ENCODE measurements around the gene SYT12.

SYT12 gene

DNA sequence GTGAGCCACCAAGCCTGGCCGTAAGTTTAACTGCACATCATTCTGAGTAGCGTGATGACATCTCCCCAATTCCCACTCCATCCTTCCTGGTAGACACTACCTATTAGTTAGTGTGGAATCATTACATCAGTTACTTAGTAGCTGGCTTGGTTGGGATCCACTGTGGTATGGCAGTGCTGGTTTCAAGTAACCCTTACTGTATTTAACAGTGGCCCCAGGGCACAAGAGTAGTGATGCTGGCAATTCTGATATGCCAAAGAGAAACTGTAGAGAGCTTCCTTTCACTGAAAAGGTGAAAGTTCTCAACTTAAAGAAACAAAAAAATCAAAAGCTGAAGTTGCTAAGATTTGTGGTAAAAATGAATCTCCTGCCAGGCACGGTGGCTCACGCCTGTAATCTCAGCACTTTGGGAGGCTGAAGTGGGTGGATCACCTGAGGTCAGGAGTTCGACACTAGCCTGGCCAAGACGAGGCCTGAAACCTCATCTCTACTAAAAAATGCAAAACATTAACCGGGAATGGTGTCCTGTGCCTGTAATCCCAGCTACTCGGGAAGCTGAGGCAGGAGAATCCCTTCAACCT lies 60.9 kb downstream of the SYT12 start:
- no peak overlapping the region for H3K23ac ChIP-seq (ENCODE audit: low read length)
- WGBS (ENCODE audit: extremely low coverage, insufficient coverage, low lambda C conversion rate): no CpG with 5 or more reads among the region's 8 CpGs
- no peak overlapping the region for H3K56ac ChIP-seq (ENCODE audit: low read length)
- H3K4me3 ChIP-seq (ENCODE audit: low read length): no peak overlapping the region
- H3K9ac ChIP-seq (ENCODE audit: low read length): no peak overlapping the region
- no peak overlapping the region for H3K27ac ChIP-seq (ENCODE audit: low read depth, low read length)
- no peak overlapping the region for H2BK5ac ChIP-seq (ENCODE audit: low read length)
- H3K18ac ChIP-seq (ENCODE audit: low read length): no peak overlapping the region
- H3K27me3 ChIP-seq (ENCODE audit: insufficient read depth, low read length, poor library complexity): no peaks in the 10 kb centered on the region
- no peaks in the 10 kb centered on the region for H3K79me2 ChIP-seq (ENCODE audit: control insufficient read depth, insufficient read depth, low read length)
- no peak overlapping the region for H3K4ac ChIP-seq (ENCODE audit: low read depth, low read length)
- no peak overlapping the region for H4K8ac ChIP-seq (ENCODE audit: low read depth, low read length)
- H4K5ac ChIP-seq (ENCODE audit: low read length): no peak overlapping the region
- no peak overlapping the region for H2BK15ac ChIP-seq (replicated peaks; ENCODE audit: low read depth)
- no peak for DNase-seq
- H3K36me3 ChIP-seq (ENCODE audit: control insufficient read depth, insufficient read depth, low read length): no peaks in the 10 kb centered on the region
- H3K79me1 ChIP-seq (ENCODE audit: low read length): no peaks in the 10 kb centered on the region
- no peak overlapping the region for H2BK120ac ChIP-seq (ENCODE audit: low read depth, low read length)
- H3K4me2 ChIP-seq (ENCODE audit: low read length): no peak overlapping the region
- H2AK5ac ChIP-seq (ENCODE audit: low read length): no peak overlapping the region
- no peaks in the 10 kb centered on the region for H3K4me1 ChIP-seq (ENCODE audit: control insufficient read depth, low read depth, low read length)

DNA sequence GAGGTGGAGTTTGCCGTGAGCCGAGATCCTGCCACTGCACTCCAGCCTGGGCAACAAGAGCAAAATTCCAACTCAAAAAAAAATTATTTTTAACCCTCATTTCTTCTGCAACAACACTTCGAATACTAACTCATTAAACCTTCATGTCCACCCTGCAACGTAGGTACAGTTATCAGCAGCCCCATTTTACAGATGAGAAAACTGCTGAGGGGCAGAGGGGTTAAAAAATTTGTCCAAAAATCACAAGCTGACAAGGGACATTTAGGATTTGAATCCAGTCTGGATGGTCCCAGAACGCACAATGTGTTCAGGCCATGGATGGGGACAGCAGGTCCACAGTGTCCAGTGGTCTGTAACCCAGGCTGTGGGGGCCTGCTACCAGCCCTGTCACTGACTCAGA lies 62.7 kb downstream of the SYT12 start:
- Histone ChIP-seq H3K36me3 (ENCODE audit: control insufficient read depth, insufficient read depth, low read length) (no peaks in the 10 kb centered on the region), H3K9ac (ENCODE audit: low read length) (no peak overlapping the region), H3K79me2 (ENCODE audit: control insufficient read depth, insufficient read depth, low read length) (no peaks in the 10 kb centered on the region), H2BK5ac (ENCODE audit: low read length) (no peak overlapping the region), H4K8ac (ENCODE audit: low read depth, low read length) (no peak overlapping the region), H3K4me2 (ENCODE audit: low read length) (no peak overlapping the region), H3K27ac (ENCODE audit: low read depth, low read length) (no peak overlapping the region), H3K4me1 (ENCODE audit: control insufficient read depth, low read depth, low read length) (no peaks in the 10 kb centered on the region), H3K4ac (ENCODE audit: low read depth, low read length) (no peak overlapping the region), H3K79me1 (ENCODE audit: low read length) (no peaks in the 10 kb centered on the region), H2AK5ac (ENCODE audit: low read length) (no peak overlapping the region), H4K5ac (ENCODE audit: low read length) (no peak overlapping the region), H3K27me3 (ENCODE audit: insufficient read depth, low read length, poor library complexity) (no peaks in the 10 kb centered on the region), H3K56ac (ENCODE audit: low read length) (no peak overlapping the region), H2BK120ac (ENCODE audit: low read depth, low read length) (no peak overlapping the region), H3K18ac (ENCODE audit: low read length) (no peak overlapping the region), H3K4me3 (ENCODE audit: low read length) (no peak overlapping the region), H2BK15ac (replicated peaks; ENCODE audit: low read depth) (no peak overlapping the region), H3K23ac (ENCODE audit: low read length) (no peak overlapping the region)
- 100% methylated on average over 2 of the region's 5 CpGs for WGBS (ENCODE audit: extremely low coverage, insufficient coverage, low lambda C conversion rate)
- no peak for DNase-seq

DNA sequence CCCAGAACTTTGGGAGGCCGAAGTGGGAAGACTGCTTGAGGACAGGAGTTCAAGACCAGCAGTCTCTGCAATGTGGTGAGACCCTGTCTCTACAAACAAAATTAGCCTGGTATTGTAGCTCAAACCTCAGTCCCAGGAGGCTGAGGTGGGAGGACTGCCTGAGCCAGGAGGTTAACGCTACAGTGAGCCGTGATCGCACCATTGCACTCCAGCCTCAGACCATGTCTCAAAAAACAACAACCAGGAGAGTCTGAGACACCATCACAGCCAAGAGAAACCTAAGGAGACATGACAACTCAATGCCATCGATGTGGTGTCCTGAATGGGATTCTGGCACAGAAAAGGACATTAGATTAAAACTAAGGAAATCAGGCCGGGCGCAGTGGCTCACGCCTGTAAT lies 67.8 kb downstream of the SYT12 start:
- Histone ChIP-seq H3K4me2 (ENCODE audit: low read length) (no peak overlapping the region), H3K36me3 (ENCODE audit: control insufficient read depth, insufficient read depth, low read length) (no peaks in the 10 kb centered on the region), H3K4me3 (ENCODE audit: low read length) (no peak overlapping the region), H3K18ac (ENCODE audit: low read length) (no peak overlapping the region), H3K23ac (ENCODE audit: low read length) (no peak overlapping the region), H3K79me2 (ENCODE audit: control insufficient read depth, insufficient read depth, low read length) (no peaks in the 10 kb centered on the region), H3K4ac (ENCODE audit: low read depth, low read length) (no peak overlapping the region), H2BK15ac (replicated peaks; ENCODE audit: low read depth) (no peak overlapping the region), H3K56ac (ENCODE audit: low read length) (no peak overlapping the region), H2BK120ac (ENCODE audit: low read depth, low read length) (no peak overlapping the region), H3K27ac (ENCODE audit: low read depth, low read length) (no peak overlapping the region), H2BK5ac (ENCODE audit: low read length) (no peak overlapping the region), H4K5ac (ENCODE audit: low read length) (no peak overlapping the region), H2AK5ac (ENCODE audit: low read length) (no peak overlapping the region), H3K79me1 (ENCODE audit: low read length) (no peaks in the 10 kb centered on the region), H3K9ac (ENCODE audit: low read length) (no peak overlapping the region), H3K4me1 (ENCODE audit: control insufficient read depth, low read depth, low read length) (no peaks in the 10 kb centered on the region), H4K8ac (ENCODE audit: low read depth, low read length) (no peak overlapping the region), H3K27me3 (ENCODE audit: insufficient read depth, low read length, poor library complexity) (no peaks in the 10 kb centered on the region)
- DNase-seq: no peak
- no CpG with 5 or more reads among the region's 8 CpGs for WGBS (ENCODE audit: extremely low coverage, insufficient coverage, low lambda C conversion rate)

DNA sequence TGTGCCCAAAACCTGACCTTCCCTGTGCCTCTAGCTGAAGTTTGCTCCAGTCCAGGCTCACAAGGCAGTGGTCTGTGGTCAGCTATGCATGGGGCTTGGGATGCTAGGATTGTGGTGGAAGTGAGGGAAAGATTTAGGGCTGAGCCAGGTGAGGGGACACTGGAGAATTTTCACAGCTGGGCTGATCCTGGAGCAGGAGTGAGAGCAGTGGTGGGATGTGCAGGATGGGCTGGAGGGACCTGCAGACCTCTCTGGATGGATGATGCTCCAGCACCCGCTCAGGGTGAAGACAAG lies 72.2 kb downstream of the SYT12 start:
- H3K9ac ChIP-seq (ENCODE audit: low read length): no peak overlapping the region
- H2AK5ac ChIP-seq (ENCODE audit: low read length): no peak overlapping the region
- no peaks in the 10 kb centered on the region for H3K27me3 ChIP-seq (ENCODE audit: insufficient read depth, low read length, poor library complexity)
- H3K56ac ChIP-seq (ENCODE audit: low read length): no peak overlapping the region
- H3K79me1 ChIP-seq (ENCODE audit: low read length): no peaks in the 10 kb centered on the region
- H3K36me3 ChIP-seq (ENCODE audit: control insufficient read depth, insufficient read depth, low read length): no peaks in the 10 kb centered on the region
- H4K5ac ChIP-seq (ENCODE audit: low read length): no peak overlapping the region
- no peak overlapping the region for H3K4me2 ChIP-seq (ENCODE audit: low read length)
- H2BK5ac ChIP-seq (ENCODE audit: low read length): no peak overlapping the region
- no peak overlapping the region for H2BK120ac ChIP-seq (ENCODE audit: low read depth, low read length)
- no CpG with 5 or more reads among the region's 1 CpG for WGBS (ENCODE audit: extremely low coverage, insufficient coverage, low lambda C conversion rate)
- H3K27ac ChIP-seq (ENCODE audit: low read depth, low read length): no peak overlapping the region
- H4K8ac ChIP-seq (ENCODE audit: low read depth, low read length): no peak overlapping the region
- H3K18ac ChIP-seq (ENCODE audit: low read length): no peak overlapping the region
- H2BK15ac ChIP-seq (replicated peaks; ENCODE audit: low read depth): no peak overlapping the region
- H3K4me3 ChIP-seq (ENCODE audit: low read length): no peak overlapping the region
- no peaks in the 10 kb centered on the region for H3K4me1 ChIP-seq (ENCODE audit: control insufficient read depth, low read depth, low read length)
- H3K79me2 ChIP-seq (ENCODE audit: control insufficient read depth, insufficient read depth, low read length): no peaks in the 10 kb centered on the region
- DNase-seq: no peak
- no peak overlapping the region for H3K4ac ChIP-seq (ENCODE audit: low read depth, low read length)
- H3K23ac ChIP-seq (ENCODE audit: low read length): no peak overlapping the region

DNA sequence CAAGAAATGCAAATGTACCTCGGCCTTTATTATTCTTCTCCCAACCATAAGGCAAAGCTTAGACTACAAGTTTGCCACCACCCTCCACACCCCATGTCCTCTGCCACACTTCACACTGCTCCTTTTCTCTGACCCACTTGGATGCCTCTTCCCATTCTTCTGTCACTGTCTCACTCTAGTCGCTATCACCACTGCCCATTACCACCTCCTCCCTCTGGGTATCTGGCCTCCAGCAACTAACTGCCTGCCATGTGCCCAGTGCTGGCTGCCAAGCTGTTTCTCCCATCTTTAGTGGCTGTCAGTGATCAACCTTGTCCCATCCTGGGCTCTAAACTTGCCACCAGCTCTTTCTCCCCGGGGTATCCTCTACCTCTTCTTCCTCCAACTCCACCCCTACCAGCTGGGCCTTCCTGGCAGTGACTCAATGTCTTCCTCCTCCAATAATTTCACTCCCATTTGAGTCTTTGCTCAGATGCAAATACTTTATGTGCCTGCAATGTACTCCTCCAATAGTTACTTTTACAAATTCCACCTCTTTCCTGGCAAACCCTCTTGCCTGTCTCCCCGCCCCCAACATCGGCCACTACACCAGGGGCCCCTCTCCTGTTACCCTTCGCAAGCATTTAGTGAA lies 76.0 kb downstream of the SYT12 start:
- no CpG with 5 or more reads among the region's 6 CpGs for WGBS (ENCODE audit: extremely low coverage, insufficient coverage, low lambda C conversion rate)
- no peak overlapping the region for H3K4ac ChIP-seq (ENCODE audit: low read depth, low read length)

DNA sequence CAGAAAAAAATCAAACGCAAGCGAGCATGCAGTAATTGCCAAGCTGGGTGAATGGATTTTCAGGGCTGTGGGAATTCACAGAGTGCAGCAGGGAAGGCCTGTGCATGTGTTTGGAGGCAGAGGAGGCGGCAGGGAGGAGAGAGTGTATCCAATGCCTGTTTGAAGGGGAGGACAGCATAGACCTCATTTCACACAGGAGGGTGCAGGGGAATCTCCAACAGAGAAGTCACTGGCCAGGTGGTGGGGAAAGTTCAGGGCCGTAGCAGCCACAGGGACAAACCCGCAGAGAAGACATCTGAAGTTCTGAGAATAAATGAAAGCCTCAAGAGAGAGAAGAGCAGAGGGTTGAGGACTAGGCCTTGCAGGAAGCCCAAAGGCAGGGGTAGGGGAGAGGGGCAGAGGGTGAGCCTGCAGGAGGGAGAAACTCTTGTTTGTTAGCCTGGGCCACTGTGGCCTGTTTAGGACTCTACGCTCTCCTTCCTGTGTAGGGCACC lies 76.9 kb downstream of the SYT12 start:
- WGBS (ENCODE audit: extremely low coverage, insufficient coverage, low lambda C conversion rate): no CpG with 5 or more reads among the region's 6 CpGs
- Histone ChIP-seq H3K56ac (ENCODE audit: low read length) (no peak overlapping the region), H4K5ac (ENCODE audit: low read length) (no peak overlapping the region), H3K4me2 (ENCODE audit: low read length) (no peak overlapping the region), H3K79me2 (ENCODE audit: control insufficient read depth, insufficient read depth, low read length) (no peaks in the 10 kb centered on the region), H3K27ac (ENCODE audit: low read depth, low read length) (no peak overlapping the region), H3K36me3 (ENCODE audit: control insufficient read depth, insufficient read depth, low read length) (no peaks in the 10 kb centered on the region), H3K4ac (ENCODE audit: low read depth, low read length) (no peak overlapping the region), H3K23ac (ENCODE audit: low read length) (no peak overlapping the region), H4K8ac (ENCODE audit: low read depth, low read length) (no peak overlapping the region), H3K18ac (ENCODE audit: low read length) (no peak overlapping the region), H2AK5ac (ENCODE audit: low read length) (no peak overlapping the region), H3K27me3 (ENCODE audit: insufficient read depth, low read length, poor library complexity) (no peaks in the 10 kb centered on the region), H2BK15ac (replicated peaks; ENCODE audit: low read depth) (no peak overlapping the region), H3K9ac (ENCODE audit: low read length) (no peak overlapping the region), H3K4me3 (ENCODE audit: low read length) (no peak overlapping the region), H3K4me1 (ENCODE audit: control insufficient read depth, low read depth, low read length) (no peaks in the 10 kb centered on the region), H2BK120ac (ENCODE audit: low read depth, low read length) (no peak overlapping the region), H2BK5ac (ENCODE audit: low read length) (no peak overlapping the region), H3K79me1 (ENCODE audit: low read length) (no peaks in the 10 kb centered on the region)
- DNase-seq: no peak

More for the DNA sequence above, 76.0 kb downstream of the SYT12 start:
- Histone ChIP-seq H3K36me3 (ENCODE audit: control insufficient read depth, insufficient read depth, low read length) (no peaks in the 10 kb centered on the region), H2AK5ac (ENCODE audit: low read length) (no peak overlapping the region), H3K23ac (ENCODE audit: low read length) (no peak overlapping the region), H3K9ac (ENCODE audit: low read length) (no peak overlapping the region), H2BK5ac (ENCODE audit: low read length) (no peak overlapping the region), H3K18ac (ENCODE audit: low read length) (no peak overlapping the region), H3K79me1 (ENCODE audit: low read length) (no peaks in the 10 kb centered on the region), H3K27ac (ENCODE audit: low read depth, low read length) (no peak overlapping the region), H3K4me2 (ENCODE audit: low read length) (no peak overlapping the region), H4K8ac (ENCODE audit: low read depth, low read length) (no peak overlapping the region), H2BK120ac (ENCODE audit: low read depth, low read length) (no peak overlapping the region), H3K4me3 (ENCODE audit: low read length) (no peak overlapping the region), H4K5ac (ENCODE audit: low read length) (no peak overlapping the region), H3K56ac (ENCODE audit: low read length) (no peak overlapping the region), H2BK15ac (replicated peaks; ENCODE audit: low read depth) (no peak overlapping the region), H3K4me1 (ENCODE audit: control insufficient read depth, low read depth, low read length) (no peaks in the 10 kb centered on the region), H3K79me2 (ENCODE audit: control insufficient read depth, insufficient read depth, low read length) (no peaks in the 10 kb centered on the region), H3K27me3 (ENCODE audit: insufficient read depth, low read length, poor library complexity) (no peaks in the 10 kb centered on the region)
- no peak for DNase-seq

Measured in mesendoderm (in vitro differentiated cells).